ENCODE measurements around the gene TEX19.
"Not testable (repeated sequence)": the region's sequence is repeated elsewhere in the genome, so short reads cannot be mapped to it uniquely, and the experiment has no call there.

Gene TEX19

DNA sequence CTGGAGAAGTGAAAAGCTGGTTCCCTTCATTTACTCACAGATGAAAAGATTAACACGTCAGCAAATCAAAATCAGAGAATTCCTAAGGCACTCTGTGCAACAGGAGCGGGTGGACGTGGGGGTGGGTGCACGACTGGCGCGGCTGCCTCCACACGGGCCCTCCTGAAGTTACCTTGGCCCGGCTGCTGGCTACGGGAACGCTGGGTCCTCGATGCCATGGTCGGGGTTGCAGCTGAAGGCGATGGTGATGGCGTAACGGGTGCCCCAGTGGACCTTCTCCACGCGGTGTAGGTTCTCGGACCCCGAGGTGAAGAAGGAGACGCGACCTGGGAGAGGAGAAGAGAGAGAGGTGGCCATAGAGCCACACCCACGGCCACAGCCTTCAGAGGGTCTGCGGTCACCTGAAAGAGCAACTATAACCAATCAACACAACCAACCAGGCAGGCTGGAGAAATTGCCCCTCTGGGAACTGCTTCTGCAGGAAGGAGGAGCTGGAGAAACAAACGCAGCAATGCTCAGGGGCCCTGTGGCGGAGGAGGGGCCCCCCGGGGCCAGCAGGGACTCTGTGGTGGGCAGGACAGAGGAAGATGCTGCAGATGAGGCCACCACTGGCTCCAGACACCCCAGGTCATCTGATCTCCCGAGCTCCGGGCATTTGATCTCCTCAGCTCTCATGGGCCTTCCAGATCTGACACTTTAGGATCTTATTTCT, 33.3 kb downstream of the TEX19 start:
- no peak for DNase-seq

DNA sequence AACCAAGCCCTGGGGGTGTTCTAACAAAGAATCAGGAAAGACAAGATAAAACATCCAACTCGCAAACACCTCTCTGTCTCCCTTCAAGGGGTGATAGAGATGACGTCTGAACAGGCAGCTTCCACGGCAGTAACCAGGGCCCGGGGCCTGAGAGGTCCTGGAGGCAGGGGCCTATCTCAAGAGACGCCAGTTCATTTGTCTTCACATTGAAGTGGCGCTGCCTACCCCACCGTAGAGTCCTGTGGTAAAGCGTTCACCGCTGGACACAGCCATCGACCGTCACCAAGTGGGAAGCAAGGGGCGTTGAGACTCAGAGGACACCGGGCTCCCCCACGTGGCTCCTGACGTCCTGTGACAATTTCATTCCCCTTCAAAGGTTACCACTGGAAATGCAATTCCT, 33.9 kb downstream of the TEX19 start:
- DNase-seq, result no peak

DNA sequence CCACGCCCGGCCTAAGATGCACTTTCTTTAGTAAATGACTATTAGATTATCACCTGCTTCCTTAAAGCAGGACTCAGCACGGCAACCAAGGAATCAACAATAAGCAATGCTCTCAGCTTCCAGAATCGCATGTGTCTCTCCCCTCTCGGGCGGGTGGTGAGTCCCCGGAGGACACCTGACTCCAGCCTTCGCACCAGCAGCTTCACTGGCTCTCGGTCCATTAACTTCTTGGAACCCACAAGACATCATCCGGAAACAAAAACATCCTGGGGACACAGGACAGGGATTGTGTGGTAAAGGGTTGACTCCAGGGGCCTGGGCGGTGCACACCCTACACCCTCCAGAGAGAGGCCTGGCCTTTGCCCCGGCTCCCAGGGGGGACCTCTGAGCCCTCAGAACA, 35.2 kb downstream of the TEX19 start:
- DNase-seq, result no peak

DNA sequence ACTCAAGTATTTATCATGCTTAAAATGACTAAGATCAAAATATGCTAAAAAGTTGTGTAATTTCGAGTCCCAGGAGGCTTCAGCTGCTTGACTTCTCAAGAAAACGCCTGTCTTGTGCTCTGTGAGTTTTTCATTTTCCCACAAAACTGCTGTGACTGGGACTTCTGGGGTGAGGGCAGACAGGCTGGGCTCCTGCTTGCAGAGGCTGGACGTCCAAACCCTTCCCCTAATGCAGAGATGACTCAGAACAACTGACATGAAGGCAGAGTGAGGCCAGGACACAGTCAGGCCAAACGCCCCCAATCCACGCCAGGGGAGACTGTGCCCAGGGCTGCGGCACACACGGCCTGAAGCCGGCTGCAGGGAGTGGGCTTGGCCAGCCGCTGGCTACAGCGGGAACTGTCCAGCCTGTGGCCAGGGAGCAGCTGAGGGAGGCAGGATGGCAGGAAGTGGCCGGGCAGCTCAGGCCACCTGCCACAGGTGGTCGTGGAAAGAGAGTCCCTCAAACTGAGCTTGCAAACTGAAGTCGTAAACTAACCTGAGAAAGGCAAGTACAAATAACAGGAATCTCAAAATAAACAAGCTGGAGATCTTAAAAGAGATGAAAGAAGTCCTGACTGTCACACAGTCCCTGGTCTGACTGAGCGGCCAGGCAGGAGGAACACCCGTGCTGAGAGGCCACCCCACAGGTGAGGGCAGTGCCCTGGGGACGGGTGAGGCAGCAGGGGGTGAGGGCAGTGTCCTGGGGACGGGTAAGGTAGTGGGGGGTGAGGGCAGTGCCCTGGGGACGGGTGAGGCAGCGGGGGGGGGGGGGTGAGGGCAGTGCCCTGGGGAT, 37.8 kb downstream of the TEX19 start:
- DNase-seq, result no peak

DNA sequence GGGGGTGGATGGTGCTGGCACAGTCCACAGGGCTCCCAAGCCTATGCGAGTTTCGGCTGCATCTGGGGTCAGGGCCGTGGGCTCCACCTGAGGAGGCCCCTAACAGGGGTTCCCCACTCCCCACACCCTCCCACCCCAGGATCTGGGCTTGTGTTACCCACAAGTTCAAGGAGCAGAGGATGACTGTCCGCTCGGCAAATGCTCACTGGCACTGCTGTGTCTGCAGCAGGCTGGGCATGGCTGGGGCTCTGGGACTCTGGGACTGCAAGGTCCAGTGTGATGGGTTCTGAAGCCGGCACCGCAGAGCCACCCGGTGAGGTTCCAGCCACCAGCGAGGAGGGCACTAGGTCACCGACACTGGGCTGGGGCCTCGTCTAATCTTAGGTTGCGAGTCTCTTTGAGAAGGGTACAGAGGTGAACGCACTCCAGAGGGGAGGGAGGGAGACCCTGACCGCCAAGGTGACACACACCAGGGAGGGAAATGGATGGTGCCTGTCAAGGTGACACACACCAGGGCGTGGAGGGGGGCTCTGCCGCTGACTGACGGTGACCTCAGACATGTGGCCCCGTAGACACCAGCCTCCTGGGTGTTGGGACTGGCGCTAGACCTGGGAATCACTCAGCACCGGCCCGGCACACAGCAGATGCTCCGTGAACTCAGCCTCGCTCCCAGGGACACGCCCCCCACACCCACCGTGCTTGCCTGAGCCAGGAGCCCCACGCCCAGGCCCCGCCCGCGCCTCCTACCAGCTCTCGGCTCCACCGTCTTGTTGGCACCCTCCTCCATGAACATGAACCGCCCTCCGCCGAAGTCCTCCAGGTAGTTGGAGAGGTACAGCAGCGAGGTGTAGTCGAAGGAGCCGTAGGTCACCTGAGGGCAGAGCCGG, 38.6 kb downstream of the TEX19 start:
- DNase-seq, result no peak

DNA sequence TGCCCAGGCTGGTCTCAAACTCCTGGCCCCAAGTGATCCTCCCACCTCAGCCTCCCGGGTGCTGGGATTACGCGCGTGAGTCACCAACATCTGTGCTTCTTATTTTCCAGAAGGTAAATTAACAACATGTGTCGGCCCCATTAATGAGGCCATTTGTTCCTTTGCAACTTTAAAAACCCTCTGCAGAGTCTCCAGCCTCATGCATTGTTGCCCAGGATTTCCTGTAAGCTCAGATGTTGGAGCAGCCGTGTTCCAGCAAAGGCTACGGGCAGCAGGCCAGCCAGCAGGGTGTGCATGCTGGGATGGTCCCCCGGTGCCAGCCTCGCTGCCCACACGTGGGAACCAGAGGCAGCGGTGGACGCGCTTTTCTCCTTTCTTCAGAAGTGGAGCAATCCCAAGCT, 40.0 kb downstream of the TEX19 start:
- DNase-seq, result no peak

DNA sequence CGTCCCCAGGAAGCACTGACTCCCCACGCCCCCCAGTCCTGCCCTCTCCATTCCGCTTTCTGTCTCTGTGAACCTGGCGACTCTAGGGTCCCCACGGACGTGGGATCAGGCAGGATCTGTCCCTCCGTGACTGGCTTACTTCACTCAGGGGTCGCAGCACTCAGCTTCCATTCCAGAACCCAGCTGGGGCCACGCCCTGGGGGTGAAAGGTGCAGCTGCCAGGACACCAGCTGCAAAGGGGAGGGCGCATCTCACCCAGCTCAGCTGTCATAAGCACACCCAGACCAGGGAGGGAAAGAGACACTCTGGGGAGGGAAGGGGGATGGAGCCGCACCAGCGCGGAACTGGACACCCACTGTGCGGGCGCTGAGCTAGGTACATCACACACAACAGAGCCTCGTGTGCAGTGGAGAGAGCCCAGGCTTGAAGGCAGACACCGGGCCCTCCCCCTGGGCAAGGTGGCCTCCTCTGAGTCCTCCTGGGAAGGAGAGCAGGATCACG, 40.6 kb downstream of the TEX19 start:
- no peak for DNase-seq

DNA sequence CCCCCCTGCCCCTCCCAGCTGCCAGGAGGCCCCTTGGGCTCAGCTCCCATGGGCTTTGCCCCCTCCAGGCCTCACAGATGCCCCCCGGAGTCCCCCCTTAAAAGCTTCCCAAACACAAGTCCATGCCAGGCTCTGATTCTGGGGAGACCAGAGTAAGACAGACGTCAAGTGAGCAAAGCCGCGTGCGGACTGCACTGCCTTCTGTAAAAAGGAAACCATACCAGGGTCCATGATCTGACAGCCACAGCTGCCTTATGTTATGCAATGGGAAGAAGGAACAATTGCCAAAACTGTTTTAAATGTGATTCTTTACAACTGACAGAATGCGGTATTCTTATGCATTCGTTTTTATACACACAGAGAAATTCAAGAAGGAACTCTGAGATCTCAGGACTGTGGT, 41.2 kb downstream of the TEX19 start:
- no peak for DNase-seq

DNA sequence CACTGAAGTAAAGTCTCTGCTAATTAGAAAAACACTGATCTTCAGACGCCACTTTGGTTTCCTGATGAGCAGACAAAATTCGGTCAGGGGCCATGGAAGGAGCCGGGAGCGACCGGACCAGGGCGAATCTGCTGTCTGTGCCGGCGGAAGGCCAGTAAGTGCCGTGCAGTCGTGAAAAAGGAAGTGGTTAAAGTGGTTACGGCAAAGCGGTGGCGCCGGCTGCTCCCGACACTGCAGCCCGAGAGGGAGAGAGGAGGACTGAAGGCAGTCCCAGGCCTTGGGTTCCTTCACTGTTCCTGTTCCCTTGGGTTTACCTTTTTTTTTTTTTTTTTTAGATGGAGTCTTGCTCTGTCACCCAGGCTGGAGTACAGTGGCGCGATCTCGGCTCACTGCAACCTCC, 41.8 kb downstream of the TEX19 start:
- peak; percentile 37 for DNase-seq

DNA sequence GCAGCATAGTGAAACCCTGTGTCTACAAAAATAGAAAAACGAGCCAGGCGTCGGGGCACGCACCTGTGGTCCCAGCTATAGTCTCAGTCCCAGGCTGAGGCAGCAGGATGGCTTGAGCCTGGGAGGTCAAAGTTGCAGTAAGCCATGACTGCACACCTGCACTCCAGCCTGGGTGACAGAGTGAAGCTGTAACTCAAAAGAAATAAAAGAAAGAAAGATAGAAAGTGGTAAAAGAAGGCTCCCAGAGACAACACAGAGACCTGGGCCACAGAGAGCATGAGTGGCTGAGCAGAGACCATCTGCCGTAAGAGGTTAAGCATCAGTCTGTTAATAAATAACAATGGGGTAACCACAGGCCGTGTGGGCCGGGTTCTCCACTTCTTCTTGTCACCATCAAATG, 43.8 kb downstream of the TEX19 start:
- DNase-seq, result no peak

DNA sequence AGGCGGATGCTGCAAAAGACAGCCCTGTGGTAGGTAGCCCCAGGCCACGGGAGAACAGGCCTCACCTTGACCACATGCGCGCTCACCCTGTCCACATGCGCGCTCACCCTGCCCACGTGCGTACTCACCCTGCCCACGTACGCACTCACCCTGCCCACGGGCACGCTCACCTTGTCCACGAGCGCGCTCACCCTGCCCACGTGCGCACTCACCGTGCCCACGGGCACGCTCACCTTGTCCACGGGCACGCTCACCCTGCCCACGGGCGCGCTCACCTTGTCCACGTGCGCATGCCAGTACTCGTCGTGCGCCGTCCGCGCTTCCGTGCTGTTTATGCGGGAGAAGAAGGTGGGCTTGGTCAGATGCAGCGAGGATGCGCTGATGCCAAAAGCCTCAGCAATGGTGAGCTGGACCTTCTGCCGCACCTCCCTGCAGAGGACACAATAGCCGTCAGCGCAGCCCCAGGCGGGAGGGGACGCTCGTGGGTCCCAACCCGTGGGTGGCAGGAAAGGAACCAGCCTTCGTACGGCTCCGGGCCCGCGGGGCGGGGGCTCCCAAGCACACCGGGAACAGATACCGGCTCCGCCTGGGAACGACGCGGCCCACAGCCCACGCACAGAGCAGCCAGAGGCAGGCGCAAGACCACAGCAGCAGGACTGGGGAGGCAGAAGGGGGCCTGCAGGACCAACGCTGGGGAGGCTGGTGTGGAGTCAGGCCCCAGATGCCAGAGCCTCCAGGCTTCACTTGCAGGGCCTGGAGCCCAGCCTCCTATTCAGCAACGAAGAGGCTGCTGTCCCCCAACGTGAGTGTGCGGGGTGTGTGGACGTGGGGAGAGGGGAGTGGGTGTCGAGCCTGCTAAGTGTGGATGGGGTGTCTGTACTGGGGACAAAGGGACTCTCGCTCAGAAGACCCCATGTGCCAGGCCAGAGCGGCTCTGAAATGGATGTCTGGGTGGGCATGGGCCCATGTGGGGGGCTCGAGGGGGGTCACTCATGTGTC, 44.9 kb downstream of the TEX19 start:
- no peak for DNase-seq

DNA sequence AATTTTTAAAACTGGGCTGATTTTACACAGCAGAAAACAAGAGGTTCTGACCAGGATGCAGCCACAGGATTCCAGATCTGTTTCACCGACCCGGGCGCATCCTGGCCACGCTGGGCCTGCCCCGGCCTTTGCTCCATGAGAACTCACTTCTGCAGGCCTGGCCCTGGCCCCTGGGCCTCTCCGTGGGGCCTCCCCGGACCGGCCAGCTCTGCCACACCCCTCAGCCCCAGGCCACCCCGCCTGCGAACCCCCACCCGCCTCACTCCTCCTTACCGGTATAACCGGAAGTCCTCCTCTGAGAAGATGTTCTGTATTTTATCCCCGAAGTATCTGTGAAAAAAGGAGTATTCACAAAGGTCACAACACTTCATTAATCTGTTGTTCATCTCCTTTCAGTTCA, 46.0 kb downstream of the TEX19 start:
- DNase-seq, result no peak

DNA sequence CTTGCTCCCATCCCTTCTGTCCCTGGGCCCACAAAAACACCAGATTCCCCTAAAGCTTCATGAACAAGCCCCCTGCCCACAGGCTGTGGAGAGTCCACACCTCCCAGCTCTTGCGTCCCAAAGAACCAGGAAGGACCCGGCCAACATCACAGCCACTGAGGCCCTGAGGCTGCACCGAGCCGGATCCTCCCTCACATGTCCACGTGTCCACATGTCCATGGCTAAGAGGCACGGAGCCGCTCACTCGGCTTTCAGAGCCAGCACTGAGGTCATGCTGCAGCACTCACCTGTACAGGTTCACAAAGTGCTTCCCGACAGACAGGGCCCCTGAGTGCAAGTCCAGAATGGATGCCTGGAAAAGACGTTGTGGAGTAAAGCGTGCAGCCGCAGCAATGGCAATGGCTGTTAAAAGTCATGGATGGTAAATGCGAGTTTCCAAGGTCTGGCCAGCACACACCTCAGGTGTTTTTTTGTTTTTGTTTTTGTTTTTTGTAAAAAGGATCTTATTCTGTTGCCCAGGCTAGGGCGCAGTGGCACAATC, 47.2 kb downstream of the TEX19 start:
- no peak for DNase-seq

DNA sequence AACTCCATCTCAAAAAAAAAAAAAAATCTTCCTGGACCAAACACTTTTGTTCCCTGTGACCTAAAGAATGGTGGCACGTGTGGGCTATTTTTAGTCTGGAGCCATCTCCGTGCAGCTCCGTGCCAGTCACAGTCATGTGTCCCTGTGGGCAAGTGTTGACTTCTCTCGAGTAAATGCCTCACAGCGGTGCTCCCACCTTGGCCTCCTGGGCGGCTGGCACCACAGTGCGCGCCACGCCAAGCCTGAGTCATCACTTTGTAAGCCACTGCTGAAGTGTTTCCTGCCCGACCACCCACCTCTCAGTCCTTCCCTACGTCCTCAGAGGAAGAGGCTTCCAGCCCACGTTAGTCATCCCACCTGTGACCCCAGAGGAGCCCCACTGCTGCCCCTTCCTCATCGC, 48.2 kb downstream of the TEX19 start:
- DNase-seq, result no peak

DNA sequence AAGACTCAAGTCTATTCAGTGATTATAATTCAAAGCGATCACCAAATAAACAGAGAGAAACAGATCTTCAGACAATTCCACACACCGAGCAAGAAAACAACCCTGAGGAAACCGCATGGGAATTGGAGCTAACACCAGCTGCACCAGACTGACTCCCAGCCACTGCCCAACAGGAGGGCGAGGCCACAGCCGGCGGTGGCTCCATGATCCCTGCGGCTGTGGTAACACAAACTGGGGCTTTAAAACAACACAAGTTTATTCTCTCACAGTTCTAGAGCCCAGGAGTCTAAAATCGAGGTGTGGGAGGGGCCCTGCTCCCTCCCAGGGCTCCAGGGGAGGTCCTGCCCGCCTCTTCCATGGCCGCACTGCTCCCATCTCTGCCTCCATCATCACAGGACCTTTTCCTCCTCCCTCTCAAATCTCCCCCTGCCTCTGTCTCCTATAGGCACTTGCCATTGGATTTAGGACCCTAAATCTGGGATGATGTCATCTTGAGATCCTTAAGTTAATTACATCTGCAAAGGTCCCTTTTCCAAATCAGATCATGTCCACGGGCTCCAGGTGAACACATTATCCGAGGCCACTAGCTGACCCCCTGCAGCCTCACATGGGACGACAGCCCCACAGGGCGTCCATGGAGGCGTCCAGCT, 49.4 kb downstream of the TEX19 start:
- DNase-seq, result no peak

DNA sequence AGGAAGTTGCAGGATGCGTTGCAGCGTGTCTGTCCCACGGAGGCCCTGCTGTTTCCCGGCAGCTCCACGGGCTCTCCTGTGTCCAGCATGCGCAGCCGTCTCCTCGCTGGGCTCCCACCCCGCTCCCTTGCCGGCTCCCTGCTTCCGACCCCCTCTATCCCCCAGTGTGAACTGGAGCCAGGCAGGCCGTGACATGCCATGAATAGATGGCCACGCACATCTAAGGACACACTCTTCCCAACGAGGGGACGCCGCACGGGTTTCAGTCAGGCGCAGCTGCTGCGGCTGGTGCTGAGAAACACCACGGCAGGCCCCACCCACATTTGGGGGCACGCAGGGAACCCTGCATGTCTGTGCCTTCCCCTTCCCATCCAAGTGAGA, 49.9 kb downstream of the TEX19 start:
- DNase-seq, result no peak

DNA sequence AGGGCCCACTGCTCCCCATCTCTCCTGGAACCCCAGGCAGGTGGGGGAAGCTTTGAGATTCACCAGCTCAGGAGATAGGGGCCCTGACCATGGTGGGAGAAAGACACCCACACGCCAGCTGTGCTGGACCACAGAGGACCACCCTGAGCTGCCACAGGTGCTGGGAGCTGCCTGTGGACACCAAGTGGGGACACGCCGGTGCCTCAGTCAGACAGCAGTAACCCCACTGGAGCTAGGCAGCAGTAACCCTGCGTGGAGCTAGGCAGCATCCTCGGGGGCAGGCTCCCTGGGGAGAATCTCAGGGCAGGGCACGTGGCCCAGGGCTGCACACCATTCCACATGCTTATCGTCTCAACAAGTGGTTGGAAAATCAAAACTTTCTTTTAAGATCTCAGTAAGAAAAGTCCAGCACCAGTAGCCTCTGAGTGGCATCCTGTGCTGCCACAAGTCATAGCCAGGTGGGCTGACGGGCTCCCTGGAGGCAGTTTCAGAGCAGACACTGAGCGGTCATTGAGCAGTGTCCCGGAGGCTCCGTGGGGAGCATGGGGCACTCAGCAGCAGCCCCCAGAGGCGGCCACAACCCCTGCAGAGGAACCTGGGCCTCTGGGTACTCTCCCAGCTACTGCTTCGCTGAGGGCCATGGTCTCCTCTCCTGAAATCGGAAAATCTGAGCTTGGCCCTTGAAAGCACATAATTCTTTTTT, 51.1 kb downstream of the TEX19 start:
- DNase-seq, result no peak

DNA sequence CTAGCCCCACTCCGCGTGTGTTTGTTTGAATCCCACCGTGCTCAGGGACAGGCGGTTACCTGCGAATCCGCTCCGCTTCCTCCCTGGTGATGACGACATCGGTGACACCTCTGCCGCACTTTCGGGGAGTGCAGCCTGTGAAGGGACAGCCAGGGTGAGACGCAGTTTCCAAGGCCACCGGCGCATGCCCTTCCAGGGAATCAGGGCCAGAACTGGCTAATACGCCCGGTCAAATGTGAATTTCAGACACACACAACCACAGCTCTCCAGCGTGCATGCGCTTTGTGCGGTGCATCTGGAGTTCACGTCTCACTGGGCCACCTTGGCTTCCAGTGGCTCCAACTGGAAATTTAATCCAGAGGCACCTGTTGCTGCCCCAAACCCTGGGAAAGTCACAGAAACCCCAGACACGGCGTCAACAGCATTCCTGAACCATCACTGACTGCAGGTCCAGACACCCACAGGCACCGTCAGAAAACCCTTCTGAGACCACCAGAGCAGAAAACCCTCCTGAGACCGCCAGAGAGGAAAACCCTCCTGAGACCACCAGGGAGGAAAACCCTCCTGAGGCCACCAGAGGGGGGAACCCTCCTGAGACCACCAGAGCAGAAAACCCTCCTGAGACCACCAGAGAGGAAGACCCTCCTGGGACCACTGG, 52.5 kb downstream of the TEX19 start:
- DNase-seq, result no peak

DNA sequence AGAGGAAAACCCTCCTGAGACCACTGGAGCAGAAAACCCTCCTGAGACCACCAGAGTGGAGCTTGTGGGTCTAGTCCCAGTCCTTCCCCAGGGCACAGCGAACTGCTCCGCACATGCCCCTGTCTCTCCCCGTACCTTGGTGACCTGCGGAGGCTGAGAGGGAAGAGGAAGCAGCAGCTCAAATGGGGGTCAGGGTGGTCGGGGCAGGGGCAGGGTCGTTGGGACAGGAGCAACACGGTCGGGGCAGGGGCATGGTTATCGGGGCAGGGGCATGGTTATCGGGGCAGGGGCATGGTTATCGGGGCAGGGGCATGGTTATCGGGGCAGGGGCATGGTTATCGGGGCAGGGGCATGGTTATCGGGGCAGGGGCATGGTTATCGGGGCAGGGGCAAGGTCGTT, 53.0 kb downstream of the TEX19 start:
- DNase-seq, result not testable (repeated sequence)
